GM19452 (cell line): ENCODE measurements around the gene OGT.
A peak's percentile ranks its signal among the peaks of the same experiment; 100 is the strongest.
"Not testable (repeated sequence)": the region's sequence is repeated elsewhere in the genome, so short reads cannot be mapped to it uniquely, and the experiment has no call there.

ENCODE experiments used
- ATAC-seq: cut with Tn5 transposase; IDR thresholded peaks from one replicate; pipeline ENCODE4 v1.9.1; 2021; ENCODE audit not compliant: unreplicated experiment

The OGT gene

GRCh38 chrX:71579990-71580380 lies 47.1 kb downstream of the OGT start:
- ATAC-seq: no peak

- no peak for ATAC-seq
Observed at GRCh38 chrX:71581210-71581609, 48.3 kb downstream of the OGT start.

- ATAC-seq: no peak
Observed at GRCh38 chrX:71586929-71587328, 54.0 kb downstream of the OGT start.

- not testable (repeated sequence) for ATAC-seq
Observed at GRCh38 chrX:71593210-71593609, 60.3 kb downstream of the OGT start.

GRCh38 chrX:71599965-71600364 lies 67.1 kb downstream of the OGT start:
- ATAC-seq: no peak

GRCh38 chrX:71603618-71604017 lies 70.7 kb downstream of the OGT start:
- ATAC-seq: no peak

- ATAC-seq: no peak
Observed at GRCh38 chrX:71604141-71604540, 71.2 kb downstream of the OGT start.

GRCh38 chrX:71604796-71605568 lies 72.1 kb downstream of the OGT start:
- ATAC-seq: no peak

GRCh38 chrX:71606536-71607216 lies 73.8 kb downstream of the OGT start:
- ATAC-seq: no peak

GRCh38 chrX:71607488-71607887 lies 74.6 kb downstream of the OGT start:
- ATAC-seq: no peak

GRCh38 chrX:71609095-71609750 lies 76.3 kb downstream of the OGT start:
- no peak for ATAC-seq

- ATAC-seq: not testable (repeated sequence)
Observed at GRCh38 chrX:71611736-71612135, 78.8 kb downstream of the OGT start.

- ATAC-seq: no peak
Observed at GRCh38 chrX:71612256-71612655, 79.4 kb downstream of the OGT start.

- ATAC-seq: no peak
Observed at GRCh38 chrX:71615056-71615455, 82.2 kb downstream of the OGT start.

GRCh38 chrX:71615954-71616353 lies 83.0 kb downstream of the OGT start:
- no peak for ATAC-seq

- no peak for ATAC-seq
Observed at GRCh38 chrX:71616672-71617529, 84.0 kb downstream of the OGT start.

- ATAC-seq: no peak
Observed at GRCh38 chrX:71617742-71618141, 84.8 kb downstream of the OGT start.

- ATAC-seq: peak; percentile 53
Observed at GRCh38 chrX:71618303-71618721, 85.4 kb downstream of the OGT start, which contains the start of gene CXCR3. Gene CXCR3 (minus strand): TSS chrX:71618511. CDS start chrX:71618449, 62 bp downstream.

- no peak for ATAC-seq
Observed at GRCh38 chrX:71618787-71619186, 85.9 kb downstream of the OGT start.

GRCh38 chrX:71619193-71619592 lies 86.3 kb downstream of the OGT start:
- ATAC-seq: no peak

- ATAC-seq: no peak
Observed at GRCh38 chrX:71619986-71620385, 87.1 kb downstream of the OGT start.
